ENCODE results near the gene KRTAP3-2. TPM values are rescaled to one million over a fixed set of nuclear protein-coding genes. Genes with fewer than 3 reads are reported as not detected.

Gene KRTAP3-2
- total and polyA plus RNA-seq, 3 experiments from 2014 or later = not detected

GRCh38 chr17:40986920-40987319 lies 12.8 kb downstream of the KRTAP3-2 start:
- no peaks in the 10 kb centered on the region for H3K4me1 Mint-ChIP-seq
- CTCF ChIA-PET = no interaction called here

GRCh38 chr17:40984226-40984625 lies 15.5 kb downstream of the KRTAP3-2 start, which contains the start of gene KRT40:
Gene KRT40, minus strand, starts transcription at chr17:40984326. Its CDS starts 53 bp downstream, at chr17:40984273.
- no peaks in the 10 kb centered on the region for H3K27me3 ChIP-seq (ENCODE audit: insufficient read depth, low read length, poor library complexity, severe bottlenecking)
- Mint-ChIP-seq H3K27ac (peak within 1 kb of the TSS in 1 of 8 donors; percentile 16), H3K4me3 (no peak within 1 kb of the TSS), H3K4me1 (no peaks in the 10 kb centered on the region), H3K9me3 (no peaks in the 10 kb centered on the region), H3K27me3 (peaks cover 6 to 55% of the 10 kb centered on the region in 2 donors), H3K36me3 (no peaks in the 10 kb centered on the region)
- no peak within 1 kb of the TSS for H3K27ac ChIP-seq (ENCODE audit: low read depth, low read length)
- no peaks in the 10 kb centered on the region for H3K9me3 ChIP-seq (ENCODE audit: low read length)
- no peak within 1 kb of the TSS for H3K4me3 ChIP-seq (ENCODE audit: low read length)
- CTCF ChIA-PET = no interaction called here
- H3K4me1 ChIP-seq (ENCODE audit: insufficient read depth, low read length) = no peaks in the 10 kb centered on the region
- DNase-seq = no peak
- H3K36me3 ChIP-seq (ENCODE audit: insufficient read depth, low read length) = no peaks in the 10 kb centered on the region
- POLR2A ChIA-PET = no interaction called here

More at GRCh38 chr17:40986920-40987319, 12.8 kb downstream of the KRTAP3-2 start:
- POLR2A ChIA-PET = no interaction called here
- H3K36me3 Mint-ChIP-seq = no peaks in the 10 kb centered on the region
- H3K9me3 Mint-ChIP-seq = no peaks in the 10 kb centered on the region
- Histone ChIP-seq H3K27me3 (ENCODE audit: insufficient read depth, low read length, poor library complexity, severe bottlenecking) (no peaks in the 10 kb centered on the region), H3K4me3 (ENCODE audit: low read length) (no peak overlapping the region), H3K4me1 (ENCODE audit: insufficient read depth, low read length) (no peaks in the 10 kb centered on the region), H3K9me3 (ENCODE audit: low read length) (no peaks in the 10 kb centered on the region), H3K27ac (ENCODE audit: low read depth, low read length) (no peak overlapping the region), H3K36me3 (ENCODE audit: insufficient read depth, low read length) (no peaks in the 10 kb centered on the region)
- DNase-seq = no peak
- peaks cover 5 to 57% of the 10 kb centered on the region in 2 donors for H3K27me3 Mint-ChIP-seq
- no peak overlapping the region for H3K27ac Mint-ChIP-seq
- H3K4me3 Mint-ChIP-seq = no peak overlapping the region

DNA sequence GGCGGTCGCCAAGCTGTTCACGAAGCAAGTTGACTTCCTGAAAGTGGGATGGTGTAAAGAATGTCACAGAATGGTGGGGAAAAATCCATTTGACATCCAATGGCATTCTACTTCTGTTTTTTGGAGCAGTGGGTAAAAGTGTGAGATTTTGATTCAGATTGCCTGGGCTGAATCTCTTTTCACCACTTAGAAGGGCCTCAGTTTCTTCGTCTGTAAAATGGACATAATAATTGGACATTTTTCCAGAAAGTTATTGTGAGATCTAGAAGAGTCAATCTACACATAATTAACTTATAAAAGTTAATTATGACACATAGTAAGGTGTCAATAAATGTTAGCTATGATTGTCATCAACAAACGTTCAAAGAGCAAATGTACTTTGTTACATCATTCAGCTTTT lies 18.6 kb downstream of the KRTAP3-2 start:
- ChIA-PET CTCF (interaction anchor here (1.2 kb wide), 1 partner anchor 568 kb away, joined by 6 read pairs; no protein-coding TSS in a partner anchor), POLR2A (no interaction called here)
- Histone ChIP-seq H3K4me3 (ENCODE audit: low read length) (no peak overlapping the region), H3K27me3 (ENCODE audit: insufficient read depth, low read length, poor library complexity, severe bottlenecking) (no peaks in the 10 kb centered on the region), H3K4me1 (ENCODE audit: insufficient read depth, low read length) (no peaks in the 10 kb centered on the region), H3K9me3 (ENCODE audit: low read length) (no peaks in the 10 kb centered on the region), H3K27ac (ENCODE audit: low read depth, low read length) (no peak overlapping the region), H3K36me3 (ENCODE audit: insufficient read depth, low read length) (no peaks in the 10 kb centered on the region)
- H3K9me3 Mint-ChIP-seq = no peaks in the 10 kb centered on the region
- no peak overlapping the region for H3K27ac Mint-ChIP-seq
- no peaks in the 10 kb centered on the region for H3K4me1 Mint-ChIP-seq
- H3K36me3 Mint-ChIP-seq = no peaks in the 10 kb centered on the region
- peaks cover 18 to 55% of the 10 kb centered on the region in 2 donors for H3K27me3 Mint-ChIP-seq
- no peak overlapping the region for H3K4me3 Mint-ChIP-seq
- DNase-seq = no peak

GRCh38 chr17:40980596-40980995 lies 19.1 kb downstream of the KRTAP3-2 start:
- Histone ChIP-seq H3K36me3 (ENCODE audit: insufficient read depth, low read length) (no peaks in the 10 kb centered on the region), H3K4me3 (ENCODE audit: low read length) (no peak overlapping the region), H3K27ac (ENCODE audit: low read depth, low read length) (no peak overlapping the region), H3K27me3 (ENCODE audit: insufficient read depth, low read length, poor library complexity, severe bottlenecking) (no peaks in the 10 kb centered on the region), H3K4me1 (ENCODE audit: insufficient read depth, low read length) (no peaks in the 10 kb centered on the region), H3K9me3 (ENCODE audit: low read length) (no peaks in the 10 kb centered on the region)
- no peak for DNase-seq
- Mint-ChIP-seq H3K9me3 (no peaks in the 10 kb centered on the region), H3K27ac (no peak overlapping the region), H3K4me3 (no peak overlapping the region), H3K36me3 (no peaks in the 10 kb centered on the region), H3K27me3 (peaks cover 19 to 60% of the 10 kb centered on the region in 2 donors), H3K4me1 (no peaks in the 10 kb centered on the region)
- ChIA-PET CTCF (interaction anchor here (1.2 kb wide), 1 partner anchor 569 kb away, joined by 6 read pairs; no protein-coding TSS in a partner anchor), POLR2A (no interaction called here)

DNA sequence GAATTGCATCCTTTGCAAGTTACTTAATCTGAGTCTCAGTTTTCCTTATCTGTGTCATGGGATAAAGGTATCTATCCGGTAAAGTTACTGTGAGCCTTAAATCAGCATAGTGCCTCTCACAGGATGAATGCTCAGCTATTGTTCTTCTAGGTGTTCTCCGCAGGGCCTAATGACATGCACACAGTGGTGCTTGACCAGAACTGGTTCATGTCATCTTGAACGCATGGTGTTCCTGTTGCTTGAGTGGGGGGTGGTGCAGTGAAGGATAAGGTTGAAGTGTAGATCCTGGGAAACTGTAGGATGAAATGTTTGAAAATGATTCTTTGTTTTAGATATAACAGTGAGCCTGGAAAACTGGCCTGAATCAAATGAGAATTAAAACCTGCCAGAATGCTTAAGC lies 19.6 kb downstream of the KRTAP3-2 start:
- H3K36me3 ChIP-seq (ENCODE audit: insufficient read depth, low read length) = no peaks in the 10 kb centered on the region
- no peaks in the 10 kb centered on the region for H3K4me1 Mint-ChIP-seq
- H3K27me3 Mint-ChIP-seq = peaks cover 21 to 65% of the 10 kb centered on the region in 2 donors
- no peak overlapping the region for H3K27ac ChIP-seq (ENCODE audit: low read depth, low read length)
- H3K4me1 ChIP-seq (ENCODE audit: insufficient read depth, low read length) = no peaks in the 10 kb centered on the region
- no peak overlapping the region for H3K27ac Mint-ChIP-seq
- CTCF ChIA-PET = interaction anchor here (1.2 kb wide), 1 partner anchor 569 kb away, joined by 6 read pairs; no protein-coding TSS in a partner anchor
- H3K9me3 ChIP-seq (ENCODE audit: low read length) = no peaks in the 10 kb centered on the region
- no peak for DNase-seq
- H3K4me3 ChIP-seq (ENCODE audit: low read length) = no peak overlapping the region
- no peaks in the 10 kb centered on the region for H3K9me3 Mint-ChIP-seq
- POLR2A ChIA-PET = no interaction called here
- no peak overlapping the region for H3K4me3 Mint-ChIP-seq
- H3K36me3 Mint-ChIP-seq = no peaks in the 10 kb centered on the region
- no peaks in the 10 kb centered on the region for H3K27me3 ChIP-seq (ENCODE audit: insufficient read depth, low read length, poor library complexity, severe bottlenecking)

GRCh38 chr17:40978575-40979151 lies 21.0 kb downstream of the KRTAP3-2 start:
- Mint-ChIP-seq H3K27ac (no peak overlapping the region), H3K4me1 (no peaks in the 10 kb centered on the region), H3K9me3 (no peaks in the 10 kb centered on the region), H3K4me3 (no peak overlapping the region), H3K36me3 (no peaks in the 10 kb centered on the region), H3K27me3 (peaks cover 21 to 60% of the 10 kb centered on the region in 2 donors)
- H3K4me1 ChIP-seq (ENCODE audit: insufficient read depth, low read length) = no peaks in the 10 kb centered on the region
- no peak overlapping the region for H3K27ac ChIP-seq (ENCODE audit: low read depth, low read length)
- H3K4me3 ChIP-seq (ENCODE audit: low read length) = no peak overlapping the region
- no peak for DNase-seq
- H3K27me3 ChIP-seq (ENCODE audit: insufficient read depth, low read length, poor library complexity, severe bottlenecking) = no peaks in the 10 kb centered on the region
- no peaks in the 10 kb centered on the region for H3K9me3 ChIP-seq (ENCODE audit: low read length)
- H3K36me3 ChIP-seq (ENCODE audit: insufficient read depth, low read length) = no peaks in the 10 kb centered on the region
- ChIA-PET POLR2A (no interaction called here), CTCF (no interaction called here)

GRCh38 chr17:40975516-40975915 lies 24.2 kb downstream of the KRTAP3-2 start:
- H3K9me3 Mint-ChIP-seq = no peaks in the 10 kb centered on the region
- Histone ChIP-seq H3K36me3 (ENCODE audit: insufficient read depth, low read length) (no peaks in the 10 kb centered on the region), H3K27me3 (ENCODE audit: insufficient read depth, low read length, poor library complexity, severe bottlenecking) (no peaks in the 10 kb centered on the region), H3K27ac (ENCODE audit: low read depth, low read length) (no peak overlapping the region), H3K4me1 (ENCODE audit: insufficient read depth, low read length) (no peaks in the 10 kb centered on the region), H3K4me3 (ENCODE audit: low read length) (no peak overlapping the region), H3K9me3 (ENCODE audit: low read length) (no peaks in the 10 kb centered on the region)
- POLR2A ChIA-PET = no interaction called here
- peaks cover 21 to 55% of the 10 kb centered on the region in 2 donors for H3K27me3 Mint-ChIP-seq
- CTCF ChIA-PET = no interaction called here
- H3K36me3 Mint-ChIP-seq = peaks cover 0 to 1% (median 0%) of the 10 kb centered on the region in 3 donors
- DNase-seq = no peak
- H3K4me1 Mint-ChIP-seq = no peaks in the 10 kb centered on the region
- H3K27ac Mint-ChIP-seq = no peak overlapping the region
- H3K4me3 Mint-ChIP-seq = no peak overlapping the region

DNA sequence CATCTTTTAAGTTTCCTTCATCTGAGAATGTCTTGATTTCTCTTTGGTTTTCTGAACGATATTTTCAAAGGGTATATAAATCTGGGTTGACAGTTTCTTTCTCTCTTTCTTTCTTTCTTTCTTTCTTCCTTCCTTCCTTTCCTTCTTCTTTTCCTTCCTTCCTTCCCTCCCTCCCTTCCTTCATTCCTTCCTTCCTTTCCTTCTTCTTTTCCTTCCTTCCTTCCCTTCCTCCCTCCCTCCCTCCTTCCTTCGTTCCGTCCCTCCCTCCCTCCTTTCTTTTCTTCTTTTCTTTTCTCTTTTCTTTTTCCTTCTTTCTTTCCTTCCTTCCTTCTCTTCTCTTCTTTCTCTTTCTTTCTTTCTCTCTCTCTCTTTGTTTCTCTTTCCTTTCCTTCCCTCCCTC lies 25.3 kb downstream of the KRTAP3-2 start:
- ChIA-PET POLR2A (no interaction called here), CTCF (no interaction called here)
- H3K27ac Mint-ChIP-seq = no peak overlapping the region
- H3K4me1 ChIP-seq (ENCODE audit: insufficient read depth, low read length) = no peaks in the 10 kb centered on the region
- DNase-seq = no peak
- H3K36me3 ChIP-seq (ENCODE audit: insufficient read depth, low read length) = no peaks in the 10 kb centered on the region
- no peak overlapping the region for H3K4me3 ChIP-seq (ENCODE audit: low read length)
- H3K9me3 Mint-ChIP-seq = no peaks in the 10 kb centered on the region
- no peaks in the 10 kb centered on the region for H3K27me3 ChIP-seq (ENCODE audit: insufficient read depth, low read length, poor library complexity, severe bottlenecking)
- H3K27me3 Mint-ChIP-seq = peaks cover 18 to 56% of the 10 kb centered on the region in 2 donors
- no peaks in the 10 kb centered on the region for H3K4me1 Mint-ChIP-seq
- no peak overlapping the region for H3K4me3 Mint-ChIP-seq
- no peak overlapping the region for H3K27ac ChIP-seq (ENCODE audit: low read depth, low read length)
- peaks cover 0 to 1% (median 0%) of the 10 kb centered on the region in 3 donors for H3K36me3 Mint-ChIP-seq
- no peaks in the 10 kb centered on the region for H3K9me3 ChIP-seq (ENCODE audit: low read length)
